Measurements from ENCODE around the gene LAS1L.

GRCh38 chrX:65576160-65576559 lies 41.6 kb upstream of the LAS1L start:
- no peak for TF ChIP-seq EZH2phosphoT487 (IDR thresholded peaks at IDR 0.05; ENCODE audit: insufficient read depth, low read depth)
- TF ChIP-seq EZH2 (IDR thresholded peaks at IDR 0.05; ENCODE audit: insufficient read depth, poor library complexity, severe bottlenecking): no peak
